Stomach smooth muscle (tissue), 2 donors: ENCODE results near the gene MCAM.

ENCODE experiments used
- H3K27ac ChIP-seq: one replicate; pipeline ENCODE4 v1.7.0; 2013; ENCODE audit warnings: mild to moderate bottlenecking, low read length, inconsistent platforms
- H3K27me3 ChIP-seq, 2 donors: one replicate each; pipeline ENCODE4 v1.7.0; 2013; ENCODE audit warnings: low read length in 2 of 2; ENCODE audit not compliant: insufficient read depth in 2 of 2, control insufficient read depth in 1 of 2
- H3K36me3 ChIP-seq, 2 donors: one replicate each; pipeline ENCODE4 v1.7.0; 2013; ENCODE audit warnings: low read length in 2 of 2; ENCODE audit not compliant: control insufficient read depth in 2 of 2, insufficient read depth in 2 of 2
- H3K4me1 ChIP-seq: one replicate; pipeline ENCODE4 v1.7.0; 2013; ENCODE audit warnings: low read length; ENCODE audit not compliant: control insufficient read depth, insufficient read depth
- H3K4me3 ChIP-seq, 2 donors: one replicate each; pipeline ENCODE4 v1.7.0; 2013; ENCODE audit warnings: low read length in 2 of 2
- H3K9ac ChIP-seq, 2 donors: one replicate each; pipeline ENCODE4 v1.7.0; 2013; ENCODE audit warnings: low read length in 2 of 2, mild to moderate bottlenecking in 1 of 2
- H3K9me3 ChIP-seq, 2 donors: one replicate each; pipeline ENCODE4 v1.7.0; 2013; ENCODE audit warnings: low read length in 2 of 2; ENCODE audit not compliant: control insufficient read depth in 2 of 2
- donor health status: healthy.
- donor health status: Pancreatic carcinoma.

MCAM gene

GRCh38 chr11:119323532-119324033, 6.7 kb upstream of the MCAM start:
- no peaks in the 10 kb centered on the region for H3K36me3 ChIP-seq
- H3K27ac ChIP-seq: peak overlapping the region; percentile 99
- H3K9ac ChIP-seq: no peak overlapping the region
- H3K4me3 ChIP-seq: peak overlapping the region in 1 of 2 donors; percentile 35
- H3K9me3 ChIP-seq: no peaks in the 10 kb centered on the region
- peaks cover 53% of the 10 kb centered on the region for H3K4me1 ChIP-seq
- no peaks in the 10 kb centered on the region for H3K27me3 ChIP-seq

GRCh38 chr11:119322921-119323531, 6.1 kb upstream of the MCAM start:
- H3K27me3 ChIP-seq: no peaks in the 10 kb centered on the region
- H3K9me3 ChIP-seq: no peaks in the 10 kb centered on the region
- H3K9ac ChIP-seq: no peak overlapping the region
- H3K4me1 ChIP-seq: peaks cover 59% of the 10 kb centered on the region
- H3K27ac ChIP-seq: peak overlapping the region; percentile 99
- peak overlapping the region in 1 of 2 donors; percentile 35 for H3K4me3 ChIP-seq
- H3K36me3 ChIP-seq: no peaks in the 10 kb centered on the region

GRCh38 chr11:119322360-119322739, 5.4 kb upstream of the MCAM start:
- Histone ChIP-seq H3K27me3 (no peaks in the 10 kb centered on the region), H3K4me3 (no peak overlapping the region), H3K27ac (peak overlapping the region; percentile 99), H3K36me3 (no peaks in the 10 kb centered on the region), H3K9me3 (no peaks in the 10 kb centered on the region), H3K4me1 (peaks cover 66% of the 10 kb centered on the region), H3K9ac (no peak overlapping the region)

GRCh38 chr11:119320776-119321524, 4.0 kb upstream of the MCAM start:
- H3K9me3 ChIP-seq: no peaks in the 10 kb centered on the region
- H3K4me1 ChIP-seq: peaks cover 71% of the 10 kb centered on the region
- H3K27ac ChIP-seq: peak overlapping the region; percentile 99
- no peaks in the 10 kb centered on the region for H3K27me3 ChIP-seq
- peak overlapping the region; percentile 72 to 73 for H3K4me3 ChIP-seq
- H3K9ac ChIP-seq: peak overlapping the region; percentile 96
- H3K36me3 ChIP-seq: no peaks in the 10 kb centered on the region

GRCh38 chr11:119320240-119320775, 3.4 kb upstream of the MCAM start:
- H3K9ac ChIP-seq: peak overlapping the region; percentile 96
- H3K27ac ChIP-seq: peak overlapping the region; percentile 99
- H3K36me3 ChIP-seq: no peaks in the 10 kb centered on the region
- H3K4me3 ChIP-seq: peak overlapping the region; percentile 56 to 73
- H3K27me3 ChIP-seq: peaks cover under 1 to 2% of the 10 kb centered on the region in 2 donors
- no peaks in the 10 kb centered on the region for H3K9me3 ChIP-seq
- peaks cover 75% of the 10 kb centered on the region for H3K4me1 ChIP-seq

GRCh38 chr11:119319700-119320239, 2.8 kb upstream of the MCAM start:
- peak overlapping the region in 1 of 2 donors; percentile 74 for H3K4me3 ChIP-seq
- peaks cover 80% of the 10 kb centered on the region for H3K4me1 ChIP-seq
- no peaks in the 10 kb centered on the region for H3K36me3 ChIP-seq
- H3K27me3 ChIP-seq: peaks cover 2 to 4% of the 10 kb centered on the region in 2 donors
- peak overlapping the region; percentile 99 for H3K27ac ChIP-seq
- peak overlapping the region; percentile 93 to 96 for H3K9ac ChIP-seq
- H3K9me3 ChIP-seq: no peaks in the 10 kb centered on the region

- Histone ChIP-seq H3K27ac (peak overlapping the region; percentile 99), H3K4me1 (peaks cover 83% of the 10 kb centered on the region), H3K9ac (peak overlapping the region; percentile 93 to 96), H3K9me3 (no peaks in the 10 kb centered on the region), H3K36me3 (peaks cover 5% of the 10 kb centered on the region in 2 donors), H3K4me3 (peak overlapping the region; percentile 34 to 74), H3K27me3 (peaks cover 2 to 4% of the 10 kb centered on the region in 2 donors)
Observed at GRCh38 chr11:119319136-119319699, 2.3 kb upstream of the MCAM start.

- Histone ChIP-seq H3K4me3 (peak overlapping the region; percentile 63 to 74), H3K36me3 (peaks cover 8 to 11% of the 10 kb centered on the region in 2 donors), H3K4me1 (peaks cover 81% of the 10 kb centered on the region), H3K27ac (peak overlapping the region; percentile 99), H3K27me3 (peaks cover 2 to 4% of the 10 kb centered on the region in 2 donors), H3K9ac (peak overlapping the region; percentile 93 to 96), H3K9me3 (no peaks in the 10 kb centered on the region)
Observed at GRCh38 chr11:119318240-119319135, 1.6 kb upstream of the MCAM start.

GRCh38 chr11:119317592-119318239, 786 bp upstream of the MCAM start:
- H3K4me1 ChIP-seq: peaks cover 80% of the 10 kb centered on the region
- H3K9me3 ChIP-seq: no peaks in the 10 kb centered on the region
- peak overlapping the region; percentile 93 to 94 for H3K9ac ChIP-seq
- peaks cover 2 to 4% of the 10 kb centered on the region in 2 donors for H3K27me3 ChIP-seq
- H3K27ac ChIP-seq: peak overlapping the region; percentile 99
- peaks cover 12 to 17% of the 10 kb centered on the region in 2 donors for H3K36me3 ChIP-seq
- peak overlapping the region; percentile 63 to 74 for H3K4me3 ChIP-seq
